GM18498 (cell line): Measurements from ENCODE around the gene RNF152.
A peak's percentile ranks its signal among the peaks of the same experiment; 100 is the strongest.
"Not testable (repeated sequence)": the region's sequence is repeated elsewhere in the genome, so short reads cannot be mapped to it uniquely, and the experiment has no call there.

Source experiments
- ATAC-seq: cut with Tn5 transposase; IDR thresholded peaks from one replicate; pipeline ENCODE4 v1.9.1; 2021; ENCODE audit warnings: mild to moderate bottlenecking, moderate library complexity; ENCODE audit not compliant: unreplicated experiment

The RNF152 gene

GRCh38 chr18:61822879-61823278, 69.9 kb downstream of the RNF152 start:
- no peak for ATAC-seq

- ATAC-seq, result no peak
Measured at GRCh38 chr18:61821748-61822147, 71.1 kb downstream of the RNF152 start.

DNA sequence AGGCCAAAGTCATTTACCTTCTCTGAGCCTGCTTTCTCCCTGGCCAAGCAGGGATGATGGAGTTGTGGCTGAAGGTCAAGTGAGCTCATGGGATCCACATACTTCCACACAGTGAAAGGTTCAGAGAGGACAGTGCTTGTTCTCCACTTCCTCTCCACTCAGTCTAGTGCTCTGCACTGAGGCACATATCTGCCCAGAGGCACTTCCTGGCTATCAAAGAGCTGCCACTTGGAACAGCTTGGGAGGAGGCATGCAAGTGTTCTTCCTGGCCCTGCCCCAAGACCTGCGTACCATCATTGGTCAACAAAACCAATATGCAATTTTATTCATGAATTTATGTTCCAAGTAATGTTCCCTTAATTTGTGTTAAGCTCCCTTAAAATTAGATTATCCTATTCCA, 71.9 kb downstream of the RNF152 start:
- no peak for ATAC-seq

DNA sequence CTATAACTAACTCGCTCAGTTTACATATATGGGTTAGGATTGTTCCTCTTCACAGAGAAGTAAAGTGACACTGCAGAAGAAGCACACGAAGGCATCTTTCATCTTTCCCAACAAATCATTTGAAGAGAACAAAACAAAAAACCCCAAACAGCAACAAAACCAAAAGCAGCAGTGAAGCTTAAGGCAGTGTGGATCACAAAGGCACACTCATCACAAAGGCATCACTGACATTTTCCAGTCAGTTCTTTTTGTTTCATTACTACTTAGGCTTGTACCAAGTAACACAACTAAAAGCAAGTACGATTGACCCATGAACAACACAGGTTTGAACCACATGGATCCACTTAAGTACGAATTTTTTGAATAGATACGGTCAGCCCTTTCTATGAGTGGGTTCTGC, 75.7 kb downstream of the RNF152 start:
- ATAC-seq, result no peak

- no peak for ATAC-seq
Measured at GRCh38 chr18:61815885-61816470, 76.8 kb downstream of the RNF152 start.

- no peak for ATAC-seq
Measured at GRCh38 chr18:61808286-61808685, 84.5 kb downstream of the RNF152 start.

DNA sequence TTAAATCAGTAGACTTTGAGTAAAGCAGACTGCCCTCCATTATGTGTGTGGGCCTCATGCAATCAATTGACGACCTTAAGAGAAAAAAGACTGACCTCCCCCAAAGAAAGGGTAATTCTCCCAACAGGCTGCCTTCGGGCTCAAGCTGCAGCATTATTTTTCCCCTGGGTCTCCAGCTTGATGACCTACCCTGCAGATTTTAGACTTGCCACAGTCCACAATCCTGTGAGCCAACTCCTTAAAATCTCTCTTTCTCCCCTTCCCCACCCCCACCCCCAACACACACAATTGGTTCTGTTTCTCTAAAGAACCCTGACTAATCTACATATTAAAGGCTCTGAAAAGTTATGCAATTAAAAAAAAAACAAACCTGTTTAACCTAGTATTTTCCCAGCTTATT, 89.4 kb downstream of the RNF152 start:
- no peak for ATAC-seq

DNA sequence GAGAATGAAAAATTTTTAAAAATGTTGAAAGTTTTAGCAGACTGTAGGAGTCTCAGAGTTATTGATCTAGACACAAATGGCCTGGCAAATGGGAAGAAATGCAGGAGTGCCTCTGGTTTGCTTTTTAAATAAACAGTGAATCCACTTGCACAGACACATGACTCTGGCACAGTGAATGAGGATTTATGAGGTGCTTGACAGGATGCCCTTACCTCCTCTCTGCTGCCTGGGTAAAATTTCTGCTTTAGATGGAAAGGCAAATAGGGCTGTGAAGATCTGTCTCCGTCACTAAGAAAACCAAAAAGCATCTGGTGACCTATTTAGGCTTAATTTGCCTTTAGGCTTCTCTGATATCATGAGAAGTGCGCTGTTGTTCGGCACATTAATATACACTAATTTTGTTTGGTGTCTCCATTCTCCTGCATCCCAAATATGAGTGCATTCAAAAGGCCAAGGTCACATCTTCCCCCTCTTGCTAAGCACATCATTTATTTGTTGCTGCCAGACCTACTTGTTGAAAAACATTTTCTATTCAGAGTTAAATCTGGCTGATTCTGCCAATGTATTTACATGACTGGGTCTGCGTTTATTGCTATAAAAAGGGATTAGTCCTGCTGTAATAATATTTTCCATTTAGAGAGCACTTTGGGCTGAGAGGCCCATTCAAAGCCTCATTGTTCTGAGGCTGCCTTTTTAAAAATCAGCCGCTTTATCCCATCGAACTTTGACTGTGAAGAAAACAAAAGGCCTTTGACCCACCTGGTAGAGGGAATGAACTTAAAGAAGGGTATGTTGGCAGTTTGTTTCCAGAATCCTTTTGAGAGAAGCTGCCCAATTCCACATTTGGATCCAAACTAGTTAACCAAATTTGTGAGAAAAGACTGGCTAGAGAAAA, 94.9 kb downstream of the RNF152 start:
- ATAC-seq, result no peak

- no peak for ATAC-seq
Measured at GRCh38 chr18:61791031-61791430, 101.8 kb downstream of the RNF152 start.

- ATAC-seq, result not testable (repeated sequence)
Measured at GRCh38 chr18:61787011-61787670, 105.7 kb downstream of the RNF152 start.

- ATAC-seq, result no peak
Measured at GRCh38 chr18:61785588-61785987, 107.2 kb downstream of the RNF152 start.

GRCh38 chr18:61784834-61785233, 108.0 kb downstream of the RNF152 start:
- no peak for ATAC-seq

- ATAC-seq, result no peak
Measured at GRCh38 chr18:61782545-61782944, 110.3 kb downstream of the RNF152 start.

DNA sequence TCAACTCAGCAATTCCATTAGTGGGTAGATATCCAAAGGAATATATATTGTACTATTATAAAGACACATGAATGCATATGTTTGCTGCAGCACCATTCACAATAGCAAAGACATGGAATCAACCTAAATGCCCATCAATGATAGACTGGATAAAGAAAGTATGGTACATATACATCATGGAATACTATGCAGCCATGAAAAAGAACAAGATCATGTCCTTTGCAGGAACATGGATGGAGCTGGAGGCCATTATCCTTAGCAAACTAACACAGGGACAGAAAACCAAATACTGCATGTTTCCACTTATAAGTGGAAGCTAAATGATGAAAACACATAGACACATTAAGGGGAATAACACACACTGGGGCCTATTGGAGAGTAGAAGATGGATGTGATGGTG, 116.6 kb downstream of the RNF152 start:
- ATAC-seq, result not testable (repeated sequence)

- no peak for ATAC-seq
Measured at GRCh38 chr18:61774846-61775245, 118.0 kb downstream of the RNF152 start.

DNA sequence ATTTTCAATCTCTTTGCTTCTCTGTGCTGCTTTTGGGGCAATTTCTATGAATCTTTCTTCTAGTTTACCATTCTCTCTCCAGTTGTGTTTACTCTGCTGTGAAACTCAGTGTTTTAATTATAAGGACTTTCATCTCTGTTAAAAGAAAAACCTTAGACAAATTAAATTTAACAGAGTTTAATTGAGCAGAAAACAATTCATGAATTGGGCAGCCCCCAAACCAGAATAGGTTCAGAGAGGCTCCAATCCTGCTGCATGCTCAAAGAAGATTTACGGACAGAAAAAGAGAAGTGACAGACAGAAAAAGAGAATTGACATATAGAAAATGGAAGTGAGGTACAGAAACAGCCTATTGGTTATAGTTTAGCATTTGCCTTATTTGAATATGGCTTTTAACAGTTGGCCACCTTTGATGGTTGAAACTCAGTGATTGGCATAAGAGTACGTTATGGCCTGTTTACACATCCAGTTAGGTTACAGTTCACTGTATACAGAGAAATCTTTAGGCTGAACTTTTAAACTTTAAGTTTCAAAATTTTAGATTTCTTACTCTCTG, 120.4 kb downstream of the RNF152 start:
- no peak for ATAC-seq

DNA sequence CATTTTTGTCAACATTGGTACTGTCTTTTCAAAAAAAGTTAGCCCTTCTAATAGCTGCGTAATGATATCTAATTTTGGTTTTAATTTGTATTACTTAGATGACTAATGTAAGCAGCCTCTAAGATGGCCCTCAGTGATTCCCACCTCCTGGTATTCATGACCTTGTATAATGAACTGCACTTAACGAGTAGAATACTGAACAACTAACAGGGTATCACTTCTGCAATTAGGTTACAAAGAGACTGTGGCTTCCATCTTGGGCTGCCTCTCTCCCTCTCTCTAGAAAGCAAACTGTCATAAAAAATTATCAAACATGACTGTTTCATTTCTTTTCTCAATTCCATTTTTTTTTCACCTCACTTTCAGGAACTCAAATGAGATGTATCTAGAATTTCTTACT, 120.9 kb downstream of the RNF152 start:
- no peak for ATAC-seq

DNA sequence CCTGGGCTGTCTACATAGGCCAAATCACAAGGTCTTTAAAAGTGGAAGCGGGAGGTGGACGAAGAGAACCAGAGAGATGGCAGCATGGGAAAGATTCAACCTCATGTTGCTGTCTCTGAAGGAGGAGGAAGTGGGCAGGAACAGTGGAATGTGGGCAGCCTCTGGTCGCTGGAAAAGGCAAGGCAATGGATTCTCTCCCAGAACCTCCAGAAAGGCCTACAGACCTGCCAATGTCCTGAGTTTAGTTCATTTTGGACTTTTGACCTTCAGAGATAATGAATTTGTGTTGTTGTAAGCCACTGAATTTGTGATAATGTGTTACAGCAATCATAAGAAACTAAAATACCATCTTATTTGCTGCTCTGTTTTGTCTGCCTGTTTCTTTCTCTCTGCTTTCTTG, 122.5 kb downstream of the RNF152 start:
- ATAC-seq, result no peak

DNA sequence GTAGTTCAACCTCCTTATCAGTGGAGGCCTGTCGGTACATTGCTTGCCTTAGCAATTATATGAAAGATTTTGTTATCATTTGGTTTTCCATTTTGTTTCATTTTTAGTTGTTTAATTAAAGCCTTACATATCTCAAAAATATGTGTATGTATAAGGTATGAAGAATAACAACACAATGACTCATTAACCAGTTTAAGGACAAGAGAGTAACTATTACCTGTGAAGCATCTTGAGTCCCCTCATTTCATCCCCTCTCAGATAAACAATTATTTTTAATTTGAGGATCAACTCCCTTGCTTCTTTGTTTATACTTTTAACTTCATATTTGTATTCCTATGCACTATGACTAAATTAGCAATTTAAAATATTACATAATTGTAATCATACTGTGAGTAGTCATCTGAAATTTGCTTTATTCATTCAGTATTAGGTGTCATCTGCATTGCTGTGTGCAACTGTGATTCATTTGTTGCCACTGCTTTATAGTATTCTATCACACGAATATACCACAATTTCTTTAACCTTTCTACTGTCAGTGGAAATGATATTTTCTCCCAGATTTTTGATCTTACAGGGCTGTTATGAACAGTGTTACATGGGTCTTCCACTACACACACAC, 126.4 kb downstream of the RNF152 start:
- ATAC-seq, result no peak

GRCh38 chr18:61765097-61765496, 127.7 kb downstream of the RNF152 start:
- no peak for ATAC-seq

DNA sequence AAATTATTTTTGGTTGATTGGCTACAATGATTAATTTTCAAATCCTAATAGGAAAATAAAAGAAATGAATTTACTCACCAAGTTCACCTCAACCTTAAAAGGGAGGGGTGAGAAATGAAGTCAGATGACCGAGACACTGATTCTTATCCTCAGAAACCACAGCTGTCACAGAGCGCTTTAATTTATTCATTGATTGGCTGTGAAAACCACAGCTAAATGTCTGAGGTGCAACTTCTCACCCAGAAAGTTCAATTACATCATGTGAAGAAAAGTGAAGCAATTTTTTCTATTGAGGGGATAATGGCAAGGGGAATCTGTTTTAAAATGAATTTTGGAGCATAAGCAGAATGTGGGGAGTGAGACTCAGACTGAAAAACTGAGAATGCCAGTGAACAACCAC, 128.4 kb downstream of the RNF152 start:
- ATAC-seq, result peak; percentile 85
